Measurements from ENCODE around the gene MAP3K20.
"Not testable (repeated sequence)": the region's sequence is repeated elsewhere in the genome, so short reads cannot be mapped to it uniquely, and the experiment has no call there.

The MAP3K20 gene

GRCh38 chr2:173087793-173088496, 12.3 kb downstream of the MAP3K20 start:
- no peak for DNase-seq

GRCh38 chr2:173090276-173090877, 14.7 kb downstream of the MAP3K20 start:
- no peak for DNase-seq

GRCh38 chr2:173090973-173091660, 15.5 kb downstream of the MAP3K20 start:
- DNase-seq: no peak

DNA sequence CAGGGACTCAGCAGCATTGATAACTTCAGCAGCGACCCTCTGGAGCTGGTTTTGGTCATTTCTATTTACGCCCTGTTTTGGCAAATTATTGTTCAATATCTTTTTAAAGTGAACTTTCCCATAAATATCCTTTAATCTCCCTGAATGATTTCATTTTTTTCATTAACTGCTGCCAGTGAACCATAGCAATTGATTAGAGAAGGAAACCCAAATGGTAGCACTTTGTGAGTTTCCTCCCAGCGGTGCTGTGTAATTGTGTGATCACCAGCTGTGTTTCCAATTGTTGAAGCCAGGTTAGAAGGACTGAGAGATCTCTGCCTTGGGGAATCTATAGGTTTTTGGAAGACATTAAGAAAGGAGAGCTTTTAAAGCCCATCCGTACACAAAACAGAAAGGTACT, 16.3 kb downstream of the MAP3K20 start:
- no peak for DNase-seq

- no peak for DNase-seq
Observed at GRCh38 chr2:173092844-173093402, 17.3 kb downstream of the MAP3K20 start.

- DNase-seq: not testable (repeated sequence)
Observed at GRCh38 chr2:173093617-173094016, 18.0 kb downstream of the MAP3K20 start.

GRCh38 chr2:173094731-173095130, 19.1 kb downstream of the MAP3K20 start:
- DNase-seq: no peak

GRCh38 chr2:173095356-173095755, 19.7 kb downstream of the MAP3K20 start:
- no peak for DNase-seq

DNA sequence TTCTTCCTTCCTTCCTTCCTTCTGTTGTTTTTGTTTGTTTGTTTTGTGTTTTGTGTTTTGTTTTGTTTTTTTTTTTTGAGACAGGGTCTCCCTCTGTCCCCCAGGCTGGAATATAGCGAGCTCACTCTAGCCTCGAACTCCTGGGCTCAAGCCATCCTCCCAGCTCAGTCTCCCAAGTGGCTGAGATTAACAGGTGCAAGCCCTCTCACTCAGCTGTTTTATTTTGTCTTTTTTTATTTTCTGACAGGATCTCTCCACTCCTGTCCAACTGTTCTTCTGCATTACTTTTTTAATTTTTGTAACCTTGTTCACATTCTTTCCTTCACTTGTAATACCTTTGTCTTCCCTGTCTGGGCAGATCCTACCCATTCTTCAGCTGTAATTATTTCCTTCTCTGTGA, 23.6 kb downstream of the MAP3K20 start:
- DNase-seq: no peak

DNA sequence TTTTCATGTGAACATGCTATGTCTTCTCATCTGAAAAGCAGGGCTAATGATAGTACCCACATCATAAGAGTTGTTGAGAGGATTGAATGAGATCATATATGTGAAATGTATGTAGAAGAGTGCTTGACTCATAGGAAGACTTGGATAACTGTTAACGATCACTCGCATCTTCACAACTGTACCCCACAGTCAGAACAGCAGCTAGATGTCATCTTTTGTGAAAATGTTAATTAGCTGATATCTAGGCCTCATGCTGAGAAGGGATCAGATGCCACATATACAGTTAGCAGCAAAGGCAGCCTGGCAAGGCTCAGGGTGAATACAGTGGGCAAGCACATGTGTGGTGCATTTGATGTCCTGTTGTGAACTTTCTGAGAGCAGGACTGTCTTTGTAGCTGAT, 24.2 kb downstream of the MAP3K20 start:
- no peak for DNase-seq

DNA sequence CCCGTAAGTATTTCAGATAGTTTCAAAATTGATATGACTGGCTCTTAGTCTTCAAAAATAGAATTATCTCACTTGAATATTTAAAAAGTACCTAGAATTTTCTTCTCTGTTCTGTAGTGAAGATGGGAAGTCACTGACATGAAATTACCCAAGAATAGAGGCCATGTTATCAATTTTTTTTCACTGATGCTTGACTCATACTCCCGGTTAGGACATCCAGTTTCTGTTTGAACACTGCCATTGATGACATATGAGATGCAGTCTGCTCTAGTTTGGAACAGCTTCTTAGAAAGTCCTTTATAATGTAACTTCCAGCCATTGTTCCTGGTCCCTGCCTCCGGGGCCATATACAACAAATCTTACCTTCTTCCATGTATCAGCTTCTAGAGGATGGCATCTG, 26.0 kb downstream of the MAP3K20 start:
- no peak for DNase-seq

- DNase-seq: no peak
Observed at GRCh38 chr2:173104156-173104555, 28.5 kb downstream of the MAP3K20 start.

GRCh38 chr2:173106959-173107628, 31.4 kb downstream of the MAP3K20 start:
- no peak for DNase-seq

GRCh38 chr2:173107629-173108022, 32.0 kb downstream of the MAP3K20 start:
- DNase-seq: no peak

- DNase-seq: no peak
Observed at GRCh38 chr2:173109253-173110188, 33.9 kb downstream of the MAP3K20 start.

DNA sequence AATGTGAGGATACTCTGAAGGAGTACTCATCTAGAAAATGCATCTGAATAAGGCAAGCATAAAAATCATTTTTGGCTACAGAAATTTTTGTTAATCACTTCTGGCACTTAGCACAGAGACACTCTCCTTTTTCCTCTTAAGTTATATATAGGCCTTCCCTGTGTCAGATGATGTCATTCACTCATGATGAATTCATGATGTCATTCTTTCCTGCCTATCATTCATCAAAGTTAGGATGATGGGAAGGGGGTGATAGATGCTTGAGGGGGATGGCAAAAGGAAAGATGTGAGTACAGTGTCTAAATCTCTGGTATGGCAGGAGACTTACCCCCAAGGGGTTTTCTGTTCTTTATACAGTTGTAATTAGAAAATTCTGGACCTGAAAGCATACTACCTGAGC, 42.0 kb downstream of the MAP3K20 start:
- no peak for DNase-seq

DNA sequence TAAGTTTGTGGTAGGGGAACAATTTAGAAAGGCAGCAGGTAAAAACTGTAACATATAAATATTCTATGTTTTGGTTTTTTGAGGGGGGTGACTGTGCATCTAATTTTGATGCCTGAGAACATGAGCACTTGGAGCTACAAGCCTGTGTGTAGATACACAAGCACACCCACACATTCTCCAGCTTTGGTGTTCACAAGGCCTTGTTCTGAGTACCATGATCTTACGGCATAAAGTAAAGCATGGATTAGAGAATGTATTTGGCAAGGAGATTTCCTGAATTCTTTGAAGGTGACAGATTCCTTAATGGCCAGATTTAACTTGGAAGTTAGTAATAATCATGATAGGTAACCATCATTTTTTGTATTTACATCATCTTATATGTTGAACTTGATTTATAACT, 42.7 kb downstream of the MAP3K20 start:
- no peak for DNase-seq

GRCh38 chr2:173119069-173119807, 43.6 kb downstream of the MAP3K20 start:
- DNase-seq: no peak

GRCh38 chr2:173119944-173120343, 44.3 kb downstream of the MAP3K20 start:
- DNase-seq: no peak

DNA sequence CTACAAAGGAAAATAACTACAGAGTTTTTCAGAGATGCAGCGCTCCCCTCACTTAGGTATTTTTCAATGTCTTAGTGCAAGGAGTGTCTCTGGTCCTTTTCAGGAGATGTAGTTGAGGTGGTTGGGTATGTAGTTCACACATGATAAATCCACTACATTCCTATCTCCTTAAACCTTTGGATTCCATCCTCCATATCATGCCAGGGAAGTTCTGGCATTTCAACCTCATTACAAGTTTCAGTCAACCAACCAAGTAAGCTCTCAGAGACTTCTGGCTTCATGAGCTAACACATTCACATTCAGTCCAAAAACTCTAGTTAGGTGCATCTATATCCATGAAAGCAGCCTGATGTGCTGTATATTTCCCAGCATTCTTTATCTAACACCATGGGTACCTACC, 47.3 kb downstream of the MAP3K20 start:
- DNase-seq: no peak

- DNase-seq: no peak
Observed at GRCh38 chr2:173124441-173124840, 48.8 kb downstream of the MAP3K20 start.
